Type B pancreatic cell (in vitro differentiated cells): ENCODE measurements around the gene CBFA2T3. TPM values are rescaled to one million over a fixed set of nuclear protein-coding genes. Genes with fewer than 3 reads are reported as not detected.

Source experiments
- DNase-seq: peaks from one replicate; pipeline ENCODE4 v3.0.0; 2021; ENCODE audit warnings: mixed read lengths; ENCODE audit not compliant: unreplicated experiment; ENCODE audit errors: extremely low spot score
- H3K27ac Mint-ChIP-seq: 2 replicates; pipeline ENCODE4 v1.8.0; 2021; ENCODE audit warnings: mild to moderate bottlenecking, mixed read lengths
- H3K27me3 Mint-ChIP-seq: 2 replicates; pipeline ENCODE4 v1.8.0; 2021; ENCODE audit warnings: mixed read lengths
- H3K36me3 Mint-ChIP-seq: 2 replicates; pipeline ENCODE4 v1.8.0; 2021; ENCODE audit warnings: mixed read lengths
- H3K4me1 Mint-ChIP-seq: one replicate; pipeline ENCODE4 v1.8.0; 2021; ENCODE audit warnings: mixed read lengths; ENCODE audit not compliant: unreplicated experiment
- H3K4me3 Mint-ChIP-seq: 2 replicates; pipeline ENCODE4 v1.8.0; 2021; ENCODE audit warnings: mild to moderate bottlenecking, mixed read lengths
- H3K9me3 Mint-ChIP-seq: 2 replicates; pipeline ENCODE4 v1.8.0; 2021; ENCODE audit warnings: mixed read lengths
- total RNA-seq: library from RNA; stranded (reverse); gene quantifications from 2 replicates; pipeline ENCODE4 v1.2.1, GENCODE V29; 2021; ENCODE audit warnings: low replicate concordance
- TF ChIP-seq, protein P1 (sequence below): fragments of 200-600 bp; sonication (generic); conservative IDR thresholded peaks from 2 replicates; pipeline ENCODE4 v1.5.0; 2021; ENCODE audit warnings: antibody characterized with exemption, mild to moderate bottlenecking

CBFA2T3 gene
- total RNA-seq, 1 donor from 2014 or later = 8.9 TPM

DNA sequence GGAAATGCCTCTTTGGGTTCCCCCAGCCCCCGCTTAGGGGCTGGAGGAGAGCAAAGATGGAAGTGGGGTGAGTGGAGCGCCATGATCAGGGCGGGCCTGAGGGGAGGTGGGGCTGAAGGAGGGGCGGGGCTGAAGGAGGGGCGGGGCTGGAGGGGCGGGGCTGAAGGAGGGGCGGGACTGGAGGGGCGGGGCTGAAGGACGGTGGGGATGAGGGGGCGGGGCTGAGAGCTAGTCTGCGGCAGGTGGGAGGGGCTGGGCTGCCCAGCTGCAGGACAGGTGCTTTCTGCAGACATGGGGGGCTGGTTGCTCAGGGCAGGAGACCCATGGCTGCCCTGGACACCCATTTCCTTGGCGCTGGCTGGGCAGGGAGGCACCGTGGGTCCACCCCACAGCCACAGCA lies 71.4 kb downstream of the CBFA2T3 start:
- no peak overlapping the region for H3K4me3 Mint-ChIP-seq
- peaks cover 10% of the 10 kb centered on the region for H3K4me1 Mint-ChIP-seq
- H3K27me3 Mint-ChIP-seq = no peaks in the 10 kb centered on the region
- DNase-seq = no peak
- no peaks in the 10 kb centered on the region for H3K9me3 Mint-ChIP-seq
- TF ChIP-seq, protein P1, sequence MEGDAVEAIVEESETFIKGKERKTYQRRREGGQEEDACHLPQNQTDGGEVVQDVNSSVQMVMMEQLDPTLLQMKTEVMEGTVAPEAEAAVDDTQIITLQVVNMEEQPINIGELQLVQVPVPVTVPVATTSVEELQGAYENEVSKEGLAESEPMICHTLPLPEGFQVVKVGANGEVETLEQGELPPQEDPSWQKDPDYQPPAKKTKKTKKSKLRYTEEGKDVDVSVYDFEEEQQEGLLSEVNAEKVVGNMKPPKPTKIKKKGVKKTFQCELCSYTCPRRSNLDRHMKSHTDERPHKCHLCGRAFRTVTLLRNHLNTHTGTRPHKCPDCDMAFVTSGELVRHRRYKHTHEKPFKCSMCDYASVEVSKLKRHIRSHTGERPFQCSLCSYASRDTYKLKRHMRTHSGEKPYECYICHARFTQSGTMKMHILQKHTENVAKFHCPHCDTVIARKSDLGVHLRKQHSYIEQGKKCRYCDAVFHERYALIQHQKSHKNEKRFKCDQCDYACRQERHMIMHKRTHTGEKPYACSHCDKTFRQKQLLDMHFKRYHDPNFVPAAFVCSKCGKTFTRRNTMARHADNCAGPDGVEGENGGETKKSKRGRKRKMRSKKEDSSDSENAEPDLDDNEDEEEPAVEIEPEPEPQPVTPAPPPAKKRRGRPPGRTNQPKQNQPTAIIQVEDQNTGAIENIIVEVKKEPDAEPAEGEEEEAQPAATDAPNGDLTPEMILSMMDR = no peak
- no peak overlapping the region for H3K27ac Mint-ChIP-seq
- no peaks in the 10 kb centered on the region for H3K36me3 Mint-ChIP-seq

DNA sequence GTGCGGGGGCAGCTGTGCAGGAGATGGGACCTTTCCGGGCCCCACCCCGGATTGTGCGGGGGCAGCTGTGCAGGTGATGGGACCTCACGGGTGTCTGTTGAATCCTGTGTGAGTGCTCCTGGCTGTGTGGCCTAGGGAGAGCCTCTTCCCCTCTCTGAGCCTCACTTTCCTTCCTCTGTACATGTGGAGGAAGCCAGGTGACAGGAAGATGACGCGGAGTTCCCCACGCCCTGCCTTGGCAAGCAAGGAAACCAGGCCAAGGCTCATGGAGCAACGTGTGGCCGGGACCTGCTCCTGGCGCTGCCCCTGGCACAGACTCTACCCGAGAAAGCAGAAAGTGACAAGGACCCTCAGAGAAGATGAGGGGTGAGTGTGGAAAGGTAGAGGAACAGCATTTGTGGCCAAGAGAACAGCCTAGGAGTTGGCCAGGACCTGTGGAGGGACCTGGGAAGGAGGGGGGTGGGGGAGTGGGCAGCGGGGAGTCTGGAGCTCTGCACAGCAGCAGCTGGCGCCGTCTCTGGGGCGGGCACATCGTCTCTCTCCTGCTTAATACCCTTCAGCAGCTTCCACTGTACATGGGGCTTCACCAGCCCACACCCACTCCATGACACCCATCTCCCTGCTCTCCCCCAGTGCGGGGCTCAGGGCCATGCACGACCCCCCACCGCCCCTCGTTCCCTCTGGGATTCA lies 72.2 kb downstream of the CBFA2T3 start:
- no peaks in the 10 kb centered on the region for H3K9me3 Mint-ChIP-seq
- no peaks in the 10 kb centered on the region for H3K36me3 Mint-ChIP-seq
- no peak overlapping the region for H3K4me3 Mint-ChIP-seq
- TF ChIP-seq, protein P1 = no peak
- H3K4me1 Mint-ChIP-seq = peaks cover 3% of the 10 kb centered on the region
- DNase-seq = no peak
- no peak overlapping the region for H3K27ac Mint-ChIP-seq
- no peaks in the 10 kb centered on the region for H3K27me3 Mint-ChIP-seq

DNA sequence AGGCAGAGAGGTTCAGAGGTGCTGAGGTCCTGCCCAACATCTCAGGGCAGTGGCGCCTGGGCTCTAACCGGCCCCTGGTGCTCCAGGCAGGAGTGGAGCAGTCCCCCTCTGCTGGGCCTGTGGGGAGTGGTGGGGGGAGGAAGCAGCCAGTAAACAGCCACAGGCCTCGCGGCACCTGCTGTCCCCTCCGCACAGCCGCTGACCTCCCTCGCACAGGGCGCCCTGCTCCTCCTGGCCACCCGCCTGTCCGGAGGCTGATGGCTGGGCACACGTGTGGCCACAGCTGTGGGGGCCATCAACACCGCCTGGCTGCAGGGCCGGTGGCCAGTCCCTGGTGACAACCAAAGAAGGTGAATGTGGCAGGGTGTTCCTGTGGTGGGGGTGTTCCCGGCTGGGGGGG lies 73.7 kb downstream of the CBFA2T3 start:
- DNase-seq = no peak
- TF ChIP-seq, protein P1 = no peak
- Mint-ChIP-seq H3K4me1 (peaks cover 3% of the 10 kb centered on the region), H3K27ac (no peak overlapping the region), H3K4me3 (no peak overlapping the region), H3K36me3 (no peaks in the 10 kb centered on the region), H3K27me3 (no peaks in the 10 kb centered on the region), H3K9me3 (no peaks in the 10 kb centered on the region)

DNA sequence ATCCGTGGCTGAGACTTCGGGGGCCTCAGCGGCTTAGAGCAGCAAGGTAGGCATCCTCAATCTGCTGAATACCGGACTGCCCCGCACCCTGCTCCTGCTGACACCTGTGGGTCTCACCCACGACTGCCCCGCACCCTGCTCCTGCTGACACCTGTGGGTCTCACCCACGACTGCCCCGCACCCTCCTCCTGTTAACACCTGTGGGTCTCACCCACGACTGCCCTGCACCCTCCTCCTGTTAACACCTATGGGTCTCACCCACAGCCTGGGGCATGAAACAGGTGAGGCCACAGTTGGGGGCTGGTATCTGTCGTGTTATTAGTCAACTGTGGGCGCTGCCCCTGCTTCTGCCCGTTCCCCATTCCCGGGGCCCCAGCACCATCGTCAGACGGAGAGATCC lies 74.3 kb downstream of the CBFA2T3 start:
- TF ChIP-seq, protein P1 = no peak
- peaks cover 2% of the 10 kb centered on the region for H3K4me1 Mint-ChIP-seq
- no peak for DNase-seq
- no peak overlapping the region for H3K4me3 Mint-ChIP-seq
- no peak overlapping the region for H3K27ac Mint-ChIP-seq
- H3K36me3 Mint-ChIP-seq = no peaks in the 10 kb centered on the region
- H3K9me3 Mint-ChIP-seq = no peaks in the 10 kb centered on the region
- H3K27me3 Mint-ChIP-seq = no peaks in the 10 kb centered on the region

DNA sequence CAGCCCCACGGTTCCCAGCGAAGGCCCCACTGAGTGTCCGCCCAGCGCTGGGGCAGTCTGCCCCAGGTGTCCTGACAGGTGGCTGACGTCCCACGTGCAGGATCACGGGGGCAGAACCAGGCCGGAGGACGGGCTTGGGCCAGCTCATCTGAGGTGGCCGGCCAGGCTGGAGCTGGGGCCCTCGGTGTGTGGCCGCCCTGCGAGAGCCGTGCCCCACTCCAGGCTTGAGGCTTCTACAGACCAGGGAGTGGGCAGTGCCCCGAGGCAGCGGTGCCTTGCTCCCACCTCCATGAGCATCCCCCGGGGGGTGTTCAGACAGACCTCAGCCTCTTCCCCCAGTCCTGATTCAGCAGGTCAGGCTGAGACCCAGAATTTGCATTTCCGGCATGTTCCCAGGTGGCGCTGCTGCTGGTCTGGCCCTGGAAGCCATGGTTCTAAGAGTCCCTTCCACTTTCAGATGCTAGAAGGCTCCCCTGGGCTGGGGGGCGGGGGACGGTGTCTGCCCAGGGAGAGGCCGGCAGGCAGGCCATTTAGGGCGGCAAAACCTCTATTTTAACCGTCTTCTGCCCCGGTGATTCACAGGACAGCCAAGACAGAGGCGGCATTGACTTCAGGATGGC lies 75.2 kb downstream of the CBFA2T3 start:
- Mint-ChIP-seq H3K4me3 (no peak overlapping the region), H3K27ac (no peak overlapping the region), H3K4me1 (no peaks in the 10 kb centered on the region), H3K27me3 (no peaks in the 10 kb centered on the region), H3K9me3 (no peaks in the 10 kb centered on the region), H3K36me3 (no peaks in the 10 kb centered on the region)
- TF ChIP-seq, protein P1 = no peak
- DNase-seq = no peak
